Ovary (tissue), 10 donors: ENCODE results near the gene NAAA. TPM values are rescaled to one million over a fixed set of nuclear protein-coding genes. Genes with fewer than 3 reads are reported as not detected.

Experiments used
- DNase-seq, 5 donors: peaks; one replicate each; pipeline ENCODE4 v3.0.0-alpha.2; 2019 to 2020
- H3K27ac ChIP-seq, 2 donors: fragments of 200-600 bp; one replicate each; pipeline versions ENCODE4 v1.5.1 to v1.8.0; 2019 to 2022
- H3K27me3 ChIP-seq: fragments of 200-600 bp; one replicate; pipeline ENCODE4 v1.8.0; 2022
- H3K36me3 ChIP-seq: fragments of 200-600 bp; sonication (generic); one replicate; pipeline ENCODE4 v1.5.1; 2019
- H3K4me1 ChIP-seq: one replicate; pipeline ENCODE4 v1.8.1; 2013; ENCODE audit warnings: mild to moderate bottlenecking, moderate library complexity; ENCODE audit not compliant: insufficient read depth
- H3K4me3 ChIP-seq: fragments of 200-600 bp; sonication (generic); one replicate; pipeline ENCODE4 v1.5.1; 2017
- H3K9me3 ChIP-seq, 2 donors: fragments of 200-600 bp in 1 of 2; sonication (generic) in 1 of 2; one replicate each; pipeline versions ENCODE4 v1.5.1 to v1.8.1; 2013 to 2019; ENCODE audit warnings: mild to moderate bottlenecking in 1 of 2, moderate library complexity in 1 of 2
- CTCF ChIP-seq, 3 donors: fragments of 450-650 bp in 2 of 3; fragments of 200-600 bp in 1 of 3; IDR thresholded peaks; one replicate each; pipeline versions ENCODE4 v1.5.1 to v1.8.0; 2016 to 2022; ENCODE audit warnings: antibody characterized with exemption in 3 of 3, mild to moderate bottlenecking in 1 of 3
- EP300 ChIP-seq: sonication (generic); formaldehyde crosslinking; IDR thresholded peaks from one replicate; pipeline ENCODE4 v1.6.1; 2017; ENCODE audit warnings: antibody characterized with exemption
- POLR2A ChIP-seq: fragments of 450-650 bp; IDR thresholded peaks from one replicate; pipeline ENCODE4 v1.6.1; 2017; ENCODE audit warnings: antibody characterized with exemption, mild to moderate bottlenecking, moderate library complexity
- WGBS, 3 donors: extraction: QIAGEN DNeasy Blood & Tissue Kit in 1 of 3; methylation state at CpG; one replicate each; pipeline versions ENCODE4 v1.1.5 to v1.1.7; 2013 to 2017; 5-methylcytosine and 5-hydroxymethylcytosine counted together
- intact Hi-C, 4 donors: fragments of 100-400 bp; cut with DNase I; formaldehyde crosslinking; loops; one replicate each; pipeline versions ENCODE4 v1.11.0 to v1.15.1; 2022 to 2023
- long read RNA-seq, 3 donors: library from polyadenylated mRNA in 2 of 3; unstranded in 2 of 3; transcript quantifications; one replicate each; pipeline ENCODE4 v2.0.0 and lab custom pipeline, GENCODE V29; 2021 to 2026
- polyA plus RNA-seq, 2 donors: library from polyadenylated mRNA; stranded (reverse); fragments of 200-250 nt in 1 of 2; fragments of 350-450 nt in 1 of 2; fragmentation: Illumina TruSeq in 1 of 2; extraction: RNeasy Lipid Tissue Mini Kit (QIAGEN cat#74804) in 1 of 2; gene quantifications; one replicate each; pipeline ENCODE4 v1.2.3, GENCODE V29; 2013 to 2014
- total RNA-seq, 7 donors: library from RNA; depleted of rRNA in 2 of 7; stranded (reverse); fragments of >200 nt in 2 of 7; fragmentation: NEBNext Ultra II Directional in 3 of 7; extraction: Animal tissue kit (Norgen Biotek cat#: 25700) in 3 of 7; gene quantifications; one replicate each; pipeline versions ENCODE4 v1.1.0 to v1.2.4, GENCODE V29; 2016 to 2023
- donor health status: DM: no; HTN: no; CAD: no; lungs with moderate emphysema.
- donor health status: DM: no; HTN: no; CAD: no.
- donor health status: Bipolar disorder and iron deficiency.
- donor health status: DM: yes; HTN: yes; CAD: no.
- donor health status: DM: no; HTN: no; CAD: no.
- donor health status: DM: yes; HTN: yes; CAD: no.

Gene NAAA
- total RNA-seq: 10 to 100 TPM in 5 of 7 donors, 1 to 10 TPM in 2; 6.2 to 46.7 (median 14.1) TPM
- polyA plus RNA-seq: 10 to 100 TPM in 1 of 2 donors, 1 to 10 TPM in 1; 6.3 to 22.9 TPM
- long read RNA-seq, donor 1, transcript NAAA-201 (11 exons, 1,900 nt): major isoform, 13 of 35 reads
- long read RNA-seq, donor 1, partial matches to known transcripts: 3 of 35 reads
- long read RNA-seq, donor 1, other reads (novel, unspliced or antisense): 18 of 35 reads
- long read RNA-seq, donor 2, partial matches to known transcripts: 0 of 1 reads
- long read RNA-seq, donor 2, other reads (novel, unspliced or antisense): 0 of 1 reads
- long read RNA-seq, donor 3, transcript NAAA-201 (11 exons, 1,900 nt): major isoform, 6 of 22 reads
- long read RNA-seq, donor 3, transcript NAAA-206 (9 exons, 1,300 nt): major isoform, 6 of 22 reads
- long read RNA-seq, donor 3, partial matches to known transcripts: 1 of 22 reads
- long read RNA-seq, donor 3, other reads (novel, unspliced or antisense): 9 of 22 reads

- intact Hi-C loops: no loop called here
- DNase-seq: peak; percentile 17 to 76 (median 73)
- TF ChIP-seq EP300: no peak
- TF ChIP-seq POLR2A: no peak
- no peak for TF ChIP-seq CTCF (IDR thresholded peaks at IDR 0.05)
- 0 to 1% (median 1%) methylated on average over 39 to 66 of the region's 66 CpGs for WGBS, 3 donors
- Histone ChIP-seq H3K4me3 (peak within 1 kb of the TSS; percentile 68), H3K27ac (no peak within 1 kb of the TSS), H3K36me3 (no peaks in the 10 kb centered on the region), H3K4me1 (peaks cover 3% of the 10 kb centered on the region), H3K27me3 (no peaks in the 10 kb centered on the region), H3K9me3 (no peaks in the 10 kb centered on the region)
Observed at GRCh38 chr4:75940692-75941253, at the start of gene NAAA. NAAA (minus strand) TSS chr4:75941013; CDS start chr4:75940949, 64 bp downstream.

GRCh38 chr4:75989846-75990528, 49.2 kb upstream of the NAAA start:
- peaks cover 5% of the 10 kb centered on the region for H3K4me1 ChIP-seq
- TF ChIP-seq EP300: no peak
- no peak for TF ChIP-seq CTCF (IDR thresholded peaks at IDR 0.05)
- no peak for TF ChIP-seq POLR2A
- WGBS, 3 donors: 0 to 2% (median 1%) methylated on average over 20 of the region's 20 CpGs
- DNase-seq: no peak
- no peaks in the 10 kb centered on the region for H3K27me3 ChIP-seq
- H3K36me3 ChIP-seq: no peaks in the 10 kb centered on the region
- H3K9me3 ChIP-seq: no peaks in the 10 kb centered on the region
- H3K27ac ChIP-seq: no peak overlapping the region
- intact Hi-C loops: loop anchor here in 3 of 4 donors (5.0 to 10.0 kb wide), 3 partner anchors 75 to 515 kb away; no protein-coding TSS in a partner anchor
- peak overlapping the region; percentile 72 for H3K4me3 ChIP-seq

GRCh38 chr4:75985116-75985515, 44.3 kb upstream of the NAAA start:
- no peak for DNase-seq
- H3K9me3 ChIP-seq: no peaks in the 10 kb centered on the region
- TF ChIP-seq EP300 (no peak), POLR2A (no peak), CTCF (IDR thresholded peaks at IDR 0.05) (no peak)
- no peak overlapping the region for H3K4me3 ChIP-seq
- peaks cover 2% of the 10 kb centered on the region for H3K4me1 ChIP-seq
- WGBS, 3 donors: 70 to 79% (median 72%) methylated on average over 3 of the region's 3 CpGs
- no peaks in the 10 kb centered on the region for H3K36me3 ChIP-seq
- intact Hi-C loops: no loop called here
- no peaks in the 10 kb centered on the region for H3K27me3 ChIP-seq
- H3K27ac ChIP-seq: no peak overlapping the region

GRCh38 chr4:75980576-75980975, 39.8 kb upstream of the NAAA start:
- Histone ChIP-seq H3K36me3 (no peaks in the 10 kb centered on the region), H3K9me3 (no peaks in the 10 kb centered on the region), H3K27ac (no peak overlapping the region), H3K4me3 (no peak overlapping the region), H3K4me1 (no peaks in the 10 kb centered on the region), H3K27me3 (no peaks in the 10 kb centered on the region)
- intact Hi-C loops: no loop called here
- no peak for DNase-seq
- TF ChIP-seq EP300: no peak
- TF ChIP-seq CTCF (IDR thresholded peaks at IDR 0.05): no peak
- no peak for TF ChIP-seq POLR2A
- WGBS, 3 donors: 85 to 95% (median 85%) methylated on average over 4 of the region's 4 CpGs
